ENCODE measurements around the gene FBP1.

- no peak for TF ChIP-seq CTCF (conservative IDR thresholded peaks at IDR 0.05; ENCODE audit: low read length)
- no peak for TF ChIP-seq EZH2phosphoT487 (IDR thresholded peaks at IDR 0.05; ENCODE audit: borderline replicate concordance)
These were observed 20.3 kb downstream of the FBP1 start for GRCh38 chr9:94619026-94619425.

All from Loucy (cell line).